Suprapubic skin (tissue), 4 donors: Measurements from ENCODE around the gene IFT52. TPM values are rescaled to one million over a fixed set of nuclear protein-coding genes. Genes with fewer than 3 reads are reported as not detected.

ENCODE experiments used
- DNase-seq, 2 donors: peaks; one replicate each; pipeline ENCODE4 v3.0.0-alpha.2; 2019; ENCODE audit warnings: low spot score in 2 of 2
- H3K27ac ChIP-seq: fragments of 200-600 bp; sonication (generic); one replicate; pipeline ENCODE4 v1.5.1; 2019
- H3K27me3 ChIP-seq: fragments of 200-600 bp; sonication (generic); one replicate; pipeline ENCODE4 v1.5.1; 2019
- H3K36me3 ChIP-seq: fragments of 200-600 bp; sonication (generic); one replicate; pipeline ENCODE4 v1.5.1; 2019
- H3K4me1 ChIP-seq: fragments of 200-600 bp; sonication (generic); one replicate; pipeline ENCODE4 v1.5.1; 2019
- H3K4me3 ChIP-seq: fragments of 200-600 bp; sonication (generic); one replicate; pipeline ENCODE4 v1.5.1; 2019; ENCODE audit warnings: mild to moderate bottlenecking
- H3K9me3 ChIP-seq: fragments of 200-600 bp; sonication (generic); one replicate; pipeline ENCODE4 v1.5.1; 2019
- EP300 ChIP-seq: sonication (generic); formaldehyde crosslinking; IDR thresholded peaks from one replicate; pipeline ENCODE4 v1.6.1; 2017; ENCODE audit warnings: antibody characterized with exemption
- POLR2A ChIP-seq, 2 donors: fragments of 450-650 bp; IDR thresholded peaks; one replicate each; pipeline ENCODE4 v1.6.1; 2017; ENCODE audit warnings: antibody characterized with exemption in 2 of 2, mild to moderate bottlenecking in 2 of 2, moderate library complexity in 2 of 2
- POLR2AphosphoS5 ChIP-seq, 3 donors: sonication (generic); formaldehyde crosslinking; IDR thresholded peaks; one replicate each; pipeline ENCODE4 v1.6.1; 2017; ENCODE audit warnings: antibody characterized with exemption in 3 of 3
- WGBS: methylation state at CpG from one replicate; pipeline ENCODE4 v1.1.5; 2018; 5-methylcytosine and 5-hydroxymethylcytosine counted together
- total RNA-seq, 4 donors: library from RNA; depleted of rRNA; stranded (reverse); fragments of >200 nt; gene quantifications; one replicate each; pipeline ENCODE4 v1.1.0, GENCODE V29; 2016
- TF ChIP-seq, protein P1 (sequence below), 2 donors: fragments of 200-600 bp in 1 of 2; fragments of 450-650 bp in 1 of 2; sonication (generic) in 1 of 2; IDR thresholded peaks; one replicate each; pipeline ENCODE4 v1.5.1; 2016 to 2019; ENCODE audit warnings: antibody characterized with exemption in 2 of 2, mild to moderate bottlenecking in 1 of 2, moderate library complexity in 1 of 2

IFT52 gene
- total RNA-seq, 4 donors from 2014 or later = 10.7 to 17.5 (median 13.5) TPM

DNA sequence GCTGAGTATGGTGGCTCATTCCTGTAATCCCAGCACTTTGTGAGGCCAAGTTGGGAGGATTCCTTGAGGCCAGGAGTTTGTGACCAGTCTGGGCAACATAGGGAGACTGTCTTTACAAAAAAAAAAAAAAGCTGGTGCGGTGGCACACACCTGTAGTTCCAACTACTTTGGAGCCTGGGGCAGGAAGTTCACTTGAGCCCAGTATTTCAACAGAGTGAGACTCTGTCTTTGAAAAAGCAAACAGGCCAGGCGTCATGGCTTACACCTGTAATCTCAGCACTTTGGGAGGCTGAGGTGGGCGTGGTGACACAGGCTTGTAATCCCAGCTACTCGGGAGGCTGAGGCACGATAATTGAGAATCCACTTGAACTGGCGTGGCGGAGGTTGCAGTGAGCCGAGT lies 104.8 kb downstream of the IFT52 start:
- Histone ChIP-seq H3K9me3 (no peaks in the 10 kb centered on the region), H3K27ac (no peak overlapping the region), H3K36me3 (no peaks in the 10 kb centered on the region), H3K4me1 (no peaks in the 10 kb centered on the region), H3K4me3 (no peak overlapping the region), H3K27me3 (no peaks in the 10 kb centered on the region)
- TF ChIP-seq POLR2A (IDR thresholded peaks at IDR 0.05) = no peak
- TF ChIP-seq POLR2AphosphoS5 (IDR thresholded peaks at IDR 0.05) = no peak
- TF ChIP-seq, protein P1, sequence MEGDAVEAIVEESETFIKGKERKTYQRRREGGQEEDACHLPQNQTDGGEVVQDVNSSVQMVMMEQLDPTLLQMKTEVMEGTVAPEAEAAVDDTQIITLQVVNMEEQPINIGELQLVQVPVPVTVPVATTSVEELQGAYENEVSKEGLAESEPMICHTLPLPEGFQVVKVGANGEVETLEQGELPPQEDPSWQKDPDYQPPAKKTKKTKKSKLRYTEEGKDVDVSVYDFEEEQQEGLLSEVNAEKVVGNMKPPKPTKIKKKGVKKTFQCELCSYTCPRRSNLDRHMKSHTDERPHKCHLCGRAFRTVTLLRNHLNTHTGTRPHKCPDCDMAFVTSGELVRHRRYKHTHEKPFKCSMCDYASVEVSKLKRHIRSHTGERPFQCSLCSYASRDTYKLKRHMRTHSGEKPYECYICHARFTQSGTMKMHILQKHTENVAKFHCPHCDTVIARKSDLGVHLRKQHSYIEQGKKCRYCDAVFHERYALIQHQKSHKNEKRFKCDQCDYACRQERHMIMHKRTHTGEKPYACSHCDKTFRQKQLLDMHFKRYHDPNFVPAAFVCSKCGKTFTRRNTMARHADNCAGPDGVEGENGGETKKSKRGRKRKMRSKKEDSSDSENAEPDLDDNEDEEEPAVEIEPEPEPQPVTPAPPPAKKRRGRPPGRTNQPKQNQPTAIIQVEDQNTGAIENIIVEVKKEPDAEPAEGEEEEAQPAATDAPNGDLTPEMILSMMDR (IDR thresholded peaks at IDR 0.05) = no peak
- TF ChIP-seq EP300 = no peak
- 94% methylated on average over 8 of the region's 8 CpGs for WGBS
- DNase-seq = no peak

Other genes with a start within 250 kb of the IFT52 start
- gene SRSF6, start 133.0 kb upstream of the IFT52 start, total RNA-seq = 10 to 100 TPM; 64.7 to 92.7 (median 77.6) TPM
- gene L3MBTL1, start 83.2 kb upstream of the IFT52 start, total RNA-seq = 10 to 100 TPM in 3 of 4 donors, 1 to 10 TPM in 1; 8.9 to 39.7 (median 14.6) TPM
- gene SGK2, start 31.9 kb upstream of the IFT52 start, total RNA-seq = 10 to 100 TPM in 3 of 4 donors, 1 to 10 TPM in 1; 6.9 to 18.2 (median 13.0) TPM
- gene MYBL2, start 76.2 kb downstream of the IFT52 start, total RNA-seq = 1 to 10 TPM in 3 of 4 donors, under 1 TPM in 1; 0.97 to 1.7 (median 1.2) TPM
- gene GTSF1L, start 136.1 kb downstream of the IFT52 start, total RNA-seq = not detected